IMR-90 (cell line): ENCODE results near the gene FAM149B1. TPM values are rescaled to one million over a fixed set of nuclear protein-coding genes. Genes with fewer than 3 reads are reported as not detected.

Experiments
- ATAC-seq: fragments of 200-7000 bp; cut with Tn5 transposase; 2 replicates; pipeline ENCODE4 v1.9.1; 2020; ENCODE audit warnings: low read depth, mild to moderate bottlenecking, moderate library complexity
- BruUV-seq: library from RNA; stranded (reverse); fragments of 400-500 nt; replicated peaks from 2 replicates; lab custom pipeline; 2021; lab: Mats Ljungman, UMichigan
- CTCF ChIA-PET: fragments of 300-600 bp; formaldehyde crosslinking; extraction: SDS; loops from one replicate; lab custom pipeline; 2021; ENCODE audit warnings: antibody characterized with exemption; lab: Yijun Ruan, JAX
- POLR2A ChIA-PET: fragments of 300-600 bp; sonication (Branson Sonifier 250); formaldehyde crosslinking; loops from one replicate; lab custom pipeline; 2022; ENCODE audit warnings: antibody characterized with exemption; ENCODE audit not compliant: unreplicated experiment; lab: Charles Lee
- DNase-seq: peaks from one replicate; pipeline ENCODE4 v3.0.0; 2013
- H2AFZ ChIP-seq: replicated peaks from 2 replicates; pipeline ENCODE3; 2013; ENCODE audit warnings: low read length, mild to moderate bottlenecking; ENCODE audit not compliant: poor library complexity
- H2AK5ac ChIP-seq: 2 replicates; pipeline ENCODE4 v1.6.1; 2013; ENCODE audit warnings: low read depth, low read length, inconsistent platforms
- H2AK9ac ChIP-seq: replicated peaks from 2 replicates; pipeline ENCODE3; 2013; ENCODE audit warnings: mild to moderate bottlenecking, low read depth, low read length, moderate library complexity; ENCODE audit not compliant: poor library complexity
- H2BK120ac ChIP-seq: 2 replicates; pipeline ENCODE4 v1.6.1; 2013; ENCODE audit warnings: low read depth, low read length, inconsistent platforms
- H2BK15ac ChIP-seq: 3 replicates; pipeline ENCODE4 v1.6.1; 2013; ENCODE audit warnings: low read depth, low read length, inconsistent platforms
- H2BK20ac ChIP-seq: 2 replicates; pipeline ENCODE4 v1.6.1; 2013; ENCODE audit warnings: low read depth, mild to moderate bottlenecking, inconsistent platforms, low read length, moderate library complexity
- H2BK5ac ChIP-seq: 2 replicates; pipeline ENCODE4 v1.6.1; 2013; ENCODE audit warnings: mild to moderate bottlenecking, low read depth, low read length, inconsistent platforms; ENCODE audit not compliant: poor library complexity, severe bottlenecking
- H3K14ac ChIP-seq: replicated peaks from 2 replicates; pipeline ENCODE4 v1.6.1; 2013; ENCODE audit warnings: low read depth, low read length, inconsistent platforms
- H3K18ac ChIP-seq: 2 replicates; pipeline ENCODE4 v1.6.1; 2013; ENCODE audit warnings: low read depth, low read length, control low read depth
- H3K23ac ChIP-seq: 2 replicates; pipeline ENCODE4 v1.6.1; 2013; ENCODE audit warnings: low read depth, low read length, inconsistent platforms
- H3K27ac ChIP-seq: 2 replicates; pipeline ENCODE4 v1.5.1; 2013; ENCODE audit warnings: mild to moderate bottlenecking, control low read depth, low read length; ENCODE audit not compliant: insufficient read depth
- H3K27me3 ChIP-seq: 2 replicates; pipeline ENCODE4 v1.6.1; 2013; ENCODE audit warnings: low read length; ENCODE audit not compliant: control insufficient read depth, insufficient read depth
- H3K36me3 ChIP-seq: 2 replicates; pipeline ENCODE4 v1.6.1; 2013; ENCODE audit warnings: low read length, mixed read lengths; ENCODE audit not compliant: control insufficient read depth, insufficient read depth
- H3K4ac ChIP-seq: 2 replicates; pipeline ENCODE4 v1.6.1; 2013; ENCODE audit warnings: low read depth, low read length, inconsistent platforms
- H3K4me1 ChIP-seq: 2 replicates; pipeline ENCODE4 v1.6.1; 2013; ENCODE audit warnings: low read length, mixed read lengths; ENCODE audit not compliant: control insufficient read depth, insufficient read depth
- H3K4me2 ChIP-seq: 2 replicates; pipeline ENCODE4 v1.6.1; 2013; ENCODE audit warnings: low read depth, mild to moderate bottlenecking, control low read depth, low read length, moderate library complexity
- H3K4me3 ChIP-seq: 2 replicates; pipeline ENCODE4 v1.5.1; 2013; ENCODE audit warnings: low read depth, mild to moderate bottlenecking, control low read depth, low read length, moderate library complexity; ENCODE audit not compliant: insufficient read depth
- H3K56ac ChIP-seq: 2 replicates; pipeline ENCODE4 v1.6.1; 2013; ENCODE audit warnings: low read length, inconsistent platforms; ENCODE audit not compliant: insufficient read depth; ENCODE audit errors: extremely low read depth
- H3K79me1 ChIP-seq, 2 experiments: 2 replicates each; pipeline ENCODE4 v1.6.1; 2013; ENCODE audit warnings: low read length in 2 of 2, inconsistent platforms in 1 of 2, low read depth in 1 of 2
- H3K9ac ChIP-seq: 2 replicates; pipeline ENCODE4 v1.6.1; 2013; ENCODE audit warnings: low read depth, low read length, control low read depth
- H3K9me1 ChIP-seq: 2 replicates; pipeline ENCODE4 v1.6.1; 2013; ENCODE audit warnings: low read length, inconsistent platforms; ENCODE audit not compliant: insufficient read depth
- H3K9me3 ChIP-seq: 2 replicates; pipeline ENCODE4 v1.6.1; 2013; ENCODE audit warnings: low read length; ENCODE audit not compliant: control insufficient read depth, insufficient read depth
- H4K20me1 ChIP-seq: 2 replicates; pipeline ENCODE4 v1.6.1; 2013; ENCODE audit warnings: low read length, inconsistent platforms; ENCODE audit not compliant: insufficient read depth
- H4K5ac ChIP-seq: 2 replicates; pipeline ENCODE4 v1.6.1; 2013; ENCODE audit warnings: mild to moderate bottlenecking, low read depth, low read length, control low read depth
- H4K8ac ChIP-seq, 2 experiments: 2 replicates each; pipeline ENCODE4 v1.6.1; 2013; ENCODE audit warnings: low read depth in 2 of 2, low read length in 2 of 2, control low read depth in 1 of 2, inconsistent platforms in 1 of 2
- H4K91ac ChIP-seq: 2 replicates; pipeline ENCODE4 v1.6.1; 2013; ENCODE audit warnings: low read depth, low read length, inconsistent platforms; ENCODE audit not compliant: insufficient read depth
- CHD1 ChIP-seq: IDR thresholded peaks from 2 replicates; pipeline ENCODE4 v1.6.1; 2012; ENCODE audit warnings: low read depth, low read length, improper control_type of control experiment
- CTCF ChIP-seq: conservative IDR thresholded peaks from 2 replicates; pipeline ENCODE4 v1.5.1; 2012; ENCODE audit warnings: mild to moderate bottlenecking, low read depth, low read length, improper control_type of control experiment
- ELK1 ChIP-seq: fragments of 150-350 bp; IDR thresholded peaks from 2 replicates; pipeline ENCODE4 v1.6.1; 2016; ENCODE audit warnings: low read depth, mild to moderate bottlenecking, low read length, moderate library complexity, borderline replicate concordance
- FOS ChIP-seq: fragments of 150-350 bp; IDR thresholded peaks from 2 replicates; pipeline ENCODE4 v1.6.1; 2016; ENCODE audit warnings: low read depth, low read length
- NFE2L2 ChIP-seq: fragments of 150-350 bp; IDR thresholded peaks from 2 replicates; pipeline ENCODE4 v1.6.1; 2016; ENCODE audit warnings: low read depth, mild to moderate bottlenecking, low read length
- POLR2A ChIP-seq: IDR thresholded peaks from 2 replicates; pipeline ENCODE4 v1.6.1; 2012; ENCODE audit warnings: mild to moderate bottlenecking, low read depth, low read length
- RAD21 ChIP-seq: IDR thresholded peaks from 2 replicates; pipeline ENCODE4 v1.6.1; 2012; ENCODE audit warnings: low read length, improper control_type of control experiment
- RCOR1 ChIP-seq: IDR thresholded peaks from 2 replicates; pipeline ENCODE4 v1.6.1; 2012; ENCODE audit warnings: mild to moderate bottlenecking, low read length, improper control_type of control experiment; ENCODE audit not compliant: insufficient replicate concordance
- RFX5 ChIP-seq: IDR thresholded peaks from 2 replicates; pipeline ENCODE4 v1.8.0; 2012; ENCODE audit warnings: low read depth, mild to moderate bottlenecking, low read length, moderate library complexity
- USF2 ChIP-seq: fragments of 150-350 bp; IDR thresholded peaks from 2 replicates; pipeline ENCODE4 v1.6.1; 2017; ENCODE audit warnings: mild to moderate bottlenecking, antibody characterized with exemption, low read length, low read depth
- WGBS, 2 experiments: methylation state at CpG; one replicate each; pipeline versions ENCODE4 v1.1.5 to v1.1.7; 2013; ENCODE audit warnings: missing lambda C conversion rate in 2 of 2; ENCODE audit not compliant: insufficient read length in 1 of 2; ENCODE audit errors: extremely low coverage in 2 of 2; 5-methylcytosine and 5-hydroxymethylcytosine counted together
- dilution Hi-C: fragments of 300-500 bp; cut with HindIII; formaldehyde crosslinking; loops from one replicate; pipeline ENCODE4 v1.14.3; 2018; ENCODE audit warnings: low sequenced_read_pairs; ENCODE audit not compliant: unreplicated experiment
- in situ Hi-C: fragments of 300-500 bp; cut with MboI; formaldehyde crosslinking; loops from 3 replicates; pipeline ENCODE4 v1.14.3; 2019; ENCODE audit warnings: low sequenced_read_pairs, inconsistent platforms, mixed read lengths
- intact Hi-C: fragments of 100-400 bp; cut with micrococcal nuclease; formaldehyde crosslinking; loops from 2 replicates; pipeline ENCODE4 v1.10.0; 2022
- polyA plus RNA-seq, 3 experiments: library from polyadenylated mRNA; depleted of rRNA; stranded (reverse); fragments of >200 nt; gene quantifications; 2 replicates each; pipeline ENCODE4 v1.2.3, GENCODE V29; 2012; ENCODE audit warnings: low replicate concordance in 1 of 3
- total RNA-seq: library from RNA; depleted of rRNA; stranded (reverse); fragments of >200 nt; gene quantifications from 2 replicates; pipeline ENCODE4 v1.2.3, GENCODE V29; 2012

Gene FAM149B1
- total and polyA plus RNA-seq, 2 of the 4 experiments (the other 2 are of a cell fraction), result 21.7 to 28.3 TPM

GRCh38 chr10:73206385-73206784 lies 38.5 kb downstream of the FAM149B1 start:
- no peak overlapping the region for H2BK15ac ChIP-seq
- no peak overlapping the region for H2BK120ac ChIP-seq
- peaks cover 9% of the 10 kb centered on the region for H3K36me3 ChIP-seq
- no peaks in the 10 kb centered on the region; the same call in 1 of the 2 replicates for H3K9me3 ChIP-seq
- POLR2A ChIA-PET, result no interaction called here
- TF ChIP-seq CTCF (no peak), FOS (no peak), NFE2L2 (no peak), RAD21 (no peak), CHD1 (no peak), USF2 (no peak), RCOR1 (no peak), POLR2A (no peak), ELK1 (no peak), RFX5 (no peak)
- H3K79me1 ChIP-seq, result no peaks in the 10 kb centered on the region; a peak in 1 of 4 replicates
- no peak overlapping the region for H4K5ac ChIP-seq
- H3K18ac ChIP-seq, result no peak overlapping the region
- no peak for DNase-seq
- in situ Hi-C loops, result no loop called here
- no peak overlapping the region for H2BK5ac ChIP-seq
- no peak overlapping the region for H3K23ac ChIP-seq
- no peak overlapping the region for H2AFZ ChIP-seq
- no peak overlapping the region for H3K56ac ChIP-seq
- no peak for ATAC-seq
- no peak overlapping the region for H4K8ac ChIP-seq
- no peak overlapping the region for H2AK5ac ChIP-seq
- H3K27ac ChIP-seq, result no peak overlapping the region
- no peak overlapping the region for H3K4me3 ChIP-seq
- dilution Hi-C loops, result no loop called here
- H4K20me1 ChIP-seq, result no peaks in the 10 kb centered on the region
- H3K9me1 ChIP-seq, result no peaks in the 10 kb centered on the region
- no CpG with 5 or more reads among the region's 5 CpGs for WGBS, 2 experiments
- BruUV-seq, result no TSS peak
- no peaks in the 10 kb centered on the region for H3K27me3 ChIP-seq
- no peaks in the 10 kb centered on the region for H3K4me1 ChIP-seq
- H3K14ac ChIP-seq, result no peak overlapping the region
- H3K4ac ChIP-seq, result no peak overlapping the region
- no peak overlapping the region for H2BK20ac ChIP-seq
- H3K4me2 ChIP-seq, result no peak overlapping the region
- intact Hi-C loops, result no loop called here
- CTCF ChIA-PET, result interaction anchor here (0.6 kb wide), 1 partner anchor 9 kb away, joined by 3 read pairs; no protein-coding TSS in a partner anchor
- no peak overlapping the region for H3K9ac ChIP-seq
- no peak overlapping the region for H4K91ac ChIP-seq
- no peak overlapping the region for H2AK9ac ChIP-seq
